Endothelial cell of umbilical vein (primary cell): ENCODE data around the gene MAPKAPK2. TPM values are rescaled to one million over a fixed set of nuclear protein-coding genes. Genes with fewer than 3 reads are reported as not detected.

Experiments
- BruUV-seq: library from RNA; stranded (reverse); fragments of 400-500 nt; replicated peaks from 2 replicates; lab custom pipeline; 2021; lab: Mats Ljungman, UMichigan
- CTCF ChIA-PET: fragments of 300-600, 350-600 bp; sonication (Branson Sonifier 250); formaldehyde crosslinking; loops from one replicate; lab custom pipeline; 2021; ENCODE audit warnings: antibody characterized with exemption, inconsistent platforms; lab: Charles Lee
- POLR2A ChIA-PET: fragments of 300-600, 350-600 bp; sonication (Branson Sonifier 250); formaldehyde crosslinking; loops from one replicate; lab custom pipeline; 2021; ENCODE audit warnings: antibody characterized with exemption, inconsistent platforms; lab: Charles Lee
- DNase-seq: peaks from one replicate; pipeline ENCODE4 v3.0.0-alpha.2; 2011; ENCODE audit warnings: low read depth, low spot score
- FAIRE-seq: peaks from 2 replicates; lab custom pipeline; 2011; peaks lifted over from hg19 to GRCh38; lab: Jason Lieb, UNC
- H2AFZ ChIP-seq: 2 replicates; pipeline ENCODE4 v1.6.0; 2012; ENCODE audit warnings: low read depth, low read length, control low read depth, inconsistent platforms
- H3K27ac ChIP-seq: 2 replicates; pipeline ENCODE4 v1.5.1; 2011; ENCODE audit warnings: low read depth, mild to moderate bottlenecking, control low read depth, low read length, moderate library complexity; ENCODE audit not compliant: insufficient read depth
- H3K27me3 ChIP-seq, 2 experiments: 2 replicates each; pipeline versions ENCODE4 v1.6.0 to v1.6.1; 2011; ENCODE audit warnings: low read length in 2 of 2, mixed read lengths in 1 of 2; ENCODE audit not compliant: control insufficient read depth in 2 of 2, insufficient read depth in 2 of 2
- H3K36me3 ChIP-seq, 2 experiments: 2 replicates in 1 of 2; 3 replicates in 1 of 2; pipeline ENCODE4 v1.5.1; 2011; ENCODE audit warnings: low read length in 2 of 2, mild to moderate bottlenecking in 1 of 2, moderate library complexity in 1 of 2; ENCODE audit not compliant: control insufficient read depth in 2 of 2, insufficient read depth in 2 of 2; ENCODE audit errors: extremely low read depth in 1 of 2
- H3K4me1 ChIP-seq: 3 replicates; pipeline ENCODE4 v1.5.1; 2011; ENCODE audit warnings: mild to moderate bottlenecking, low read length; ENCODE audit not compliant: control insufficient read depth, insufficient read depth; ENCODE audit errors: extremely low read depth
- H3K4me2 ChIP-seq: 2 replicates; pipeline ENCODE4 v1.6.1; 2011; ENCODE audit warnings: low read length, control low read depth, mixed read lengths; ENCODE audit not compliant: insufficient read depth
- H3K4me3 ChIP-seq, 3 experiments: fragments of 200-600 bp in 1 of 3; sonication (generic), shearing (Covaris generic) in 1 of 3; replicated peaks in 1 of 3; 2 replicates each; pipeline ENCODE4 v1.5.1; 2011 to 2016; ENCODE audit warnings: control low read depth in 3 of 3, low read length in 3 of 3, mild to moderate bottlenecking in 2 of 3, inconsistent platforms in 1 of 3, low read depth in 1 of 3, moderate library complexity in 1 of 3; ENCODE audit not compliant: insufficient read depth in 1 of 3
- H3K79me2 ChIP-seq: 2 replicates; pipeline ENCODE4 v1.6.0; 2012; ENCODE audit warnings: low read length, inconsistent platforms; ENCODE audit not compliant: control insufficient read depth, insufficient read depth
- H3K9ac ChIP-seq: replicated peaks from 2 replicates; pipeline ENCODE3; 2011; ENCODE audit warnings: low read length, control low read depth; ENCODE audit not compliant: insufficient read depth; ENCODE audit errors: extremely low read depth
- H3K9me1 ChIP-seq: replicated peaks from 3 replicates; pipeline ENCODE4 v1.6.0; 2011; ENCODE audit warnings: mild to moderate bottlenecking, low read length; ENCODE audit not compliant: control insufficient read depth, insufficient read depth; ENCODE audit errors: extremely low read depth
- H3K9me3 ChIP-seq: replicated peaks from 2 replicates; pipeline ENCODE4 v1.5.1; 2012; ENCODE audit warnings: low read length, inconsistent platforms; ENCODE audit not compliant: control insufficient read depth, insufficient read depth
- H4K20me1 ChIP-seq: replicated peaks from 2 replicates; pipeline ENCODE3; 2011; ENCODE audit warnings: mild to moderate bottlenecking, low read length; ENCODE audit not compliant: control insufficient read depth, insufficient read depth; ENCODE audit errors: extremely low read depth
- CTCF ChIP-seq, 2 donors: IDR thresholded peaks; 1 replicate in 1 of 2; 2 replicates in 1 of 2; pipeline ENCODE4 v1.5.1; 2011; ENCODE audit warnings: low read length in 2 of 2, mild to moderate bottlenecking in 2 of 2, moderate library complexity in 2 of 2, control low read depth in 1 of 2, inconsistent platforms in 1 of 2, low read depth in 1 of 2; ENCODE audit not compliant: insufficient read depth in 1 of 2; ENCODE audit errors: extremely low read depth in 1 of 2
- EZH2 ChIP-seq: IDR thresholded peaks from 2 replicates; pipeline ENCODE4 v1.6.1; 2012; ENCODE audit warnings: borderline replicate concordance, low read depth, mild to moderate bottlenecking, moderate library complexity, low read length, inconsistent platforms; ENCODE audit not compliant: severe bottlenecking
- FOS ChIP-seq: IDR thresholded peaks from 2 replicates; pipeline ENCODE4 v1.6.1; 2011; ENCODE audit warnings: mild to moderate bottlenecking, low read length, moderate library complexity, borderline replicate concordance; ENCODE audit not compliant: insufficient read depth
- GATA2 ChIP-seq: IDR thresholded peaks from 2 replicates; pipeline ENCODE4 v1.7.0; 2011; ENCODE audit warnings: low read depth, mild to moderate bottlenecking, moderate library complexity, mixed read lengths, low read length; ENCODE audit not compliant: insufficient read length, insufficient read depth
- JUN ChIP-seq: IDR thresholded peaks from 2 replicates; pipeline ENCODE4 v1.6.1; 2011; ENCODE audit warnings: borderline replicate concordance, low read depth; ENCODE audit not compliant: insufficient read length, insufficient read depth
- MYC ChIP-seq: IDR thresholded peaks from one replicate; pipeline ENCODE4 v1.6.1; 2011; ENCODE audit warnings: mild to moderate bottlenecking, low read depth, low read length
- POLR2A ChIP-seq: IDR thresholded peaks from 2 replicates; pipeline ENCODE4 v1.6.1; 2012; ENCODE audit warnings: low read depth, mild to moderate bottlenecking, control low read depth, low read length
- POLR2AphosphoS5 ChIP-seq: IDR thresholded peaks from 2 replicates; pipeline ENCODE4 v1.6.1; 2012; ENCODE audit warnings: low read depth, mild to moderate bottlenecking, control low read depth, low read length, moderate library complexity; ENCODE audit not compliant: insufficient read depth
- dilution Hi-C: fragments of 300-500 bp; cut with MboI; formaldehyde crosslinking; loops from one replicate; pipeline ENCODE4 v1.15.0; 2019; ENCODE audit warnings: low sequenced_read_pairs; ENCODE audit not compliant: extremely low pct_ligation_motif_present
- intact Hi-C: fragments of 100-400 bp; cut with micrococcal nuclease; formaldehyde crosslinking; loops from one replicate; pipeline ENCODE4 v1.10.0; 2022
- polyA plus RNA-seq, 4 experiments: library from polyadenylated mRNA; depleted of rRNA in 3 of 4; stranded (reverse) in 3 of 4; unstranded in 1 of 4; fragments of >200 nt; gene quantifications; 2 replicates each; pipeline versions ENCODE4 v1.2.1 to v1.2.3, GENCODE V29; 2011 to 2012; ENCODE audit warnings: missing spikeins in 1 of 4
- total RNA-seq: library from RNA; stranded (reverse); gene quantifications from 2 replicates; pipeline ENCODE4 v1.2.3, GENCODE V29; 2021

MAPKAPK2 gene
- total and polyA plus RNA-seq, 2 donors (not counting 3 experiments of a cell fraction or from before 2014, with no cell fraction given), result 52.9 to 69.1 TPM

DNA sequence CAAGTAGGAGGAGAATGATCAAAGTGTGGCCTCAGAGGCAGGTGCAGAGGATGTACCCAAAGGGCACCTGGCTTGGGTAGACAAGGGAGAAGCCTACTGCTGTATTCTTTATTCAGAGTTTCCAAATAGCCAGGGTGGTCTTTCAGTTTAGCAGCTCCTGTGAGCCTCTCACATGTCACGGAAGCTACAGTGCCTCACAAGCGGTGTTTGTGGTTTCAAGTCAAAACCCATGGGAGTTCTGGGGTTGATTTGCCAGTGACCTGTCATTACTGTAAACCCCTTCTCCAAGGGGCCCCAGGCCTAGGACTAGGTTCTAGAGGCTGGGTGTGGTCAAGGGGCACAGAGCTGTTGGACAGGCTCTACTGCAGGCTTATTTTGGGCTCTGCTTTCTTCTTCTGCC, 97.7 kb downstream of the MAPKAPK2 start:
- Histone ChIP-seq H3K9ac (no peak overlapping the region), H3K36me3 (no peaks in the 10 kb centered on the region), H3K27ac (no peak overlapping the region), H3K4me1 (no peaks in the 10 kb centered on the region), H3K4me3 (no peak overlapping the region), H3K9me1 (no peaks in the 10 kb centered on the region), H3K4me2 (no peak overlapping the region), H2AFZ (no peak overlapping the region), H4K20me1 (no peaks in the 10 kb centered on the region), H3K27me3 (peaks cover 2 to 3% of the 10 kb centered on the region in 2 experiments), H3K9me3 (no peaks in the 10 kb centered on the region), H3K79me2 (no peaks in the 10 kb centered on the region)
- DNase-seq, result no peak
- CTCF ChIA-PET, result no interaction called here
- TF ChIP-seq POLR2A (no peak), MYC (no peak), JUN (no peak), GATA2 (no peak), POLR2AphosphoS5 (no peak)
- no TSS peak for BruUV-seq
- intact Hi-C loops (no loop called here), dilution Hi-C loops (no loop called here)
- POLR2A ChIA-PET, result no interaction called here
- FAIRE-seq, result no peak

DNA sequence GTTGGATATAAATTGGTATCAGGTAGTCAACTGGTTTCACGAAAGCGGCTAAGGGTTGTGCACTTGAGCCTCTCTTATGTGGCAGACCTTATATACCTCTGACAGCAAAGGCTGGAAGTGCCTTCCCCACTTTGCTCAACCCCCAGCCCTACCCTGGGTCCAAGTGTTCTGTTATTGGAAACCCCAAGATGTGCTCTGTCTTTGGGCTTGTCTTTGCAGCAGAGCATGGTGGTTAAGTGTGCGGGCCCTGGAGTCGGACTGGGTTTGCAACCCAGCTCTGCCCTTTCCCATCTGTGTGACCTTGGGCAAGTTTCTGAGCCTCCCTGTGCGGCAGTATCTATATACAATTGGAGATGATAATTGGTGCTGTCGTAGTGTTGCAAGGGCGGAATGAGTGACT, 98.8 kb downstream of the MAPKAPK2 start:
- H3K4me3 ChIP-seq, result no peak overlapping the region
- H3K79me2 ChIP-seq, result no peaks in the 10 kb centered on the region
- no peaks in the 10 kb centered on the region for H3K9me1 ChIP-seq
- no peak for TF ChIP-seq EZH2
- no peak for TF ChIP-seq JUN
- no peak for TF ChIP-seq POLR2A
- TF ChIP-seq FOS, result no peak
- no peak for TF ChIP-seq CTCF (IDR thresholded peaks at IDR 0.05; ENCODE audit: extremely low read depth in 1 of 2, insufficient read depth in 1 of 2, low read depth in 1 of 2, low read length in 2 of 2)
- TF ChIP-seq POLR2AphosphoS5, result no peak
- DNase-seq (no peak), FAIRE-seq (no peak)
- no peak overlapping the region for H3K9ac ChIP-seq
- H3K4me2 ChIP-seq, result no peak overlapping the region
- H2AFZ ChIP-seq, result no peak overlapping the region
- H3K27ac ChIP-seq, result no peak overlapping the region
- dilution Hi-C loops, result no loop called here
- no TSS peak for BruUV-seq
- ChIA-PET CTCF (interaction anchor here (1.3 kb wide), 1 partner anchor 14 kb away, joined by 3 read pairs; no protein-coding TSS in a partner anchor), POLR2A (no interaction called here)
- peaks cover 2 to 3% of the 10 kb centered on the region in 2 experiments for H3K27me3 ChIP-seq
- intact Hi-C loops, result no loop called here
- H3K36me3 ChIP-seq, result no peaks in the 10 kb centered on the region
- H3K4me1 ChIP-seq, result no peaks in the 10 kb centered on the region
- no peaks in the 10 kb centered on the region for H3K9me3 ChIP-seq
- no peaks in the 10 kb centered on the region for H4K20me1 ChIP-seq
